Activated naive CD8-positive, alpha-beta T cell treated with anti-CD3 and anti-CD28 coated beads, Interleukin-2, amount 10 ng/mL, durations not matched to agents 7 days and 5 days (primary cell): ENCODE data around the gene DNAJB6. TPM values are rescaled to one million over a fixed set of nuclear protein-coding genes. Genes with fewer than 3 reads are reported as not detected.

Source experiments
- ATAC-seq: fragments of 150-1000 bp; cut with Tn5 transposase; one replicate; pipeline ENCODE4 v1.10.0; 2021; ENCODE audit warnings: low read depth, moderate library complexity
- POLR2A ChIA-PET: fragments of 350-600 bp; sonication (Branson Sonifier 250); formaldehyde crosslinking; loops from one replicate; lab custom pipeline; 2021; ENCODE audit warnings: antibody characterized with exemption; lab: Charles Lee
- DNase-seq: peaks from one replicate; pipeline ENCODE4 v3.0.0; 2021
- H3K27ac Mint-ChIP-seq: one replicate; pipeline ENCODE4 v1.8.0; 2022; ENCODE audit warnings: mild to moderate bottlenecking, mixed read lengths
- H3K27me3 Mint-ChIP-seq: one replicate; pipeline ENCODE4 v1.8.0; 2022; ENCODE audit warnings: mild to moderate bottlenecking, moderate library complexity, mixed read lengths
- H3K36me3 Mint-ChIP-seq: one replicate; pipeline ENCODE4 v1.8.0; 2021; ENCODE audit warnings: mild to moderate bottlenecking, mixed read lengths
- H3K4me1 Mint-ChIP-seq: one replicate; pipeline ENCODE4 v1.8.0; 2021; ENCODE audit warnings: mixed read lengths
- H3K4me3 Mint-ChIP-seq: one replicate; pipeline ENCODE4 v1.8.0; 2022; ENCODE audit warnings: mild to moderate bottlenecking, moderate library complexity, mixed read lengths
- H3K9me3 Mint-ChIP-seq: one replicate; pipeline ENCODE4 v1.8.0; 2021; ENCODE audit warnings: mixed read lengths
- total RNA-seq, 2 experiments: library from RNA; stranded (reverse); gene quantifications; one replicate each; pipeline ENCODE4 v1.2.3, GENCODE V29; 2021

Gene DNAJB6
- total RNA-seq, 2 experiments from 2014 or later = 60.0 to 67.0 TPM

DNA sequence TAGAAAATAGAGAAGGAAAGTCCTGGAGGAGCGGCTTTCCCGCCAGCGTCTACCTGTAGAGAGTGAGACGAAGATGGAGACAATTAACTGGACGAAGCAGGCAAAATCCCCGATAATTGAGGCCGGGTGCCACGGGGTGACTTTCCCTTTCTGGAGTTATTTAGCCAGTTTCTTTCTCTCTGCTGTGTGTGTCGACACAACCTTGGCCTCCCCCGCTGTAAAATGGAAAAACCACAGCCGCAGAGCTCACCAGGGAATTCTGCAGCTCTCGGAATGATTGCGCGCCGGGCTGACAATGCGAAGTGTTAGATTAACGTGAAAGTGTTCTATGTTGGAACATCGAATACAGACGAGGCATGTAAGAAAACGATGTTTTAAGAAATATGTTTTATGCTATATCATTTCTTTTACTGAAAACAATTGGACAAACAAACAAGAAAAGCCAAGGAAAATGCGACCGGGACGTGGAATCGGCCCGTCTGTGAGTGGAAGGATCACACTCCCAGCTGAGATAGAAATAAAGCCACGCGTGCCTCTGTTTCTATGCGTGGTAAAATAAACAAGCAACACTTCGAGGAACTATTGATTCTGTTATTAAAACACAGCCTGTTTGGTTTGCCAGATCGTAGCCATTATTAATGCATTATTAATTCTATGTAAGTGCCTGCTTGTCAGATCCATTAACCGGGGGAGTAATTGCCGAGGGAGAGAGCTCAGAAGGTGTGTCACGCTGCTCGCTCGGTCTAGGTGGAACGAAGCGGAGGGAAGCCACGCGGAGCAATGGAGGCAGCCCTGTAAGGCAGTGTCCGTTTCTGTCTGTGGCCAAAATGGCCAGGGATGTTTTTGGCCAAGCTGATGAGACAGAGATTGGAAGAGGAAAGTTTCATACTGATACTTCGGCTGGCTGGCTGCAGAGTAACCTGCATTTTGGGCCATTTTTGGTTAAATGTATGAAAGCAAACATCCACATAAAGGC, 129.4 kb downstream of the DNAJB6 start:
- H3K9me3 Mint-ChIP-seq = no peaks in the 10 kb centered on the region
- POLR2A ChIA-PET = no interaction called here

DNA sequence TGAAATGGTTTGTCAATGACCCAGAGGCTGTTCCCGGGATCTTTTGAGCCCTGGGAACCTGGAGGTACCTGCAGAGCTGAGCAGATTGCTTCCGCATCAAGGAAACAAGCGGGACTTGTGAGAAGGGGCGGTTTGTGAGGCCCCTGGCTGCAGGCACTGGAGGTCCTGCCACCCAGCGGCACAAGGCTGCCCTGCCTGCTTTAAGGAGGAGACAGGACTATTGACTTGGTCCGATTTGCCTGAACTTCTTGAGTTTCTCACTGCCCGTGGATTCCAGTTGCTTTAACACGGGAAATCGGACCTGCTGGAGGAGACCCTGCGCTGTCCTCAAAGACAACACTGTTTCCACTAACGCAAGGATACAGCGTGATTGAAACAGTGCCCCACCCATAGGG, 130.1 kb downstream of the DNAJB6 start:
- POLR2A ChIA-PET = no interaction called here
- H3K4me3 Mint-ChIP-seq = no peak overlapping the region
- peaks cover 3% of the 10 kb centered on the region for H3K36me3 Mint-ChIP-seq
- no peak for ATAC-seq
- DNase-seq = no peak
- H3K27me3 Mint-ChIP-seq = peaks cover 4% of the 10 kb centered on the region
- no peaks in the 10 kb centered on the region for H3K9me3 Mint-ChIP-seq
- H3K27ac Mint-ChIP-seq = no peak overlapping the region
- H3K4me1 Mint-ChIP-seq = peaks cover 17% of the 10 kb centered on the region

More for the DNA sequence above, 129.4 kb downstream of the DNAJB6 start:
- H3K27ac Mint-ChIP-seq = no peak overlapping the region
- DNase-seq = no peak
- H3K4me3 Mint-ChIP-seq = no peak overlapping the region
- no peak for ATAC-seq
- peaks cover 13% of the 10 kb centered on the region for H3K4me1 Mint-ChIP-seq
- peaks cover 5% of the 10 kb centered on the region for H3K27me3 Mint-ChIP-seq
- no peaks in the 10 kb centered on the region for H3K36me3 Mint-ChIP-seq

Other genes with a start within 250 kb of the DNAJB6 start
- gene UBE3C, start 198.1 kb upstream of the DNAJB6 start, total RNA-seq = 10 to 100 TPM; 51.7 to 52.1 TPM